ENCODE results near the gene OTUD5.

OTUD5 gene

GRCh38 chrX:48923771-48924170 is 33.6 kb downstream of the OTUD5 start:
- no peak overlapping the region for H3K4me3 ChIP-seq (ENCODE audit: low read depth, low read length)
- no peak for TF ChIP-seq CTCF (IDR thresholded peaks at IDR 0.05; ENCODE audit: low read depth, low read length)

GRCh38 chrX:48920718-48921104 is 36.7 kb downstream of the OTUD5 start:
- no peak overlapping the region for H3K4me3 ChIP-seq (ENCODE audit: low read depth, low read length)
- TF ChIP-seq CTCF (IDR thresholded peaks at IDR 0.05; ENCODE audit: low read depth, low read length) = no peak

- no peak overlapping the region for H3K4me3 ChIP-seq (ENCODE audit: low read depth, low read length)
- TF ChIP-seq CTCF (IDR thresholded peaks at IDR 0.05; ENCODE audit: low read depth, low read length) = no peak
These were observed 37.3 kb downstream of the OTUD5 start for GRCh38 chrX:48919947-48920717.

- peak overlapping the region; percentile 63 for H3K4me3 ChIP-seq (ENCODE audit: low read depth, low read length)
- TF ChIP-seq CTCF (IDR thresholded peaks at IDR 0.05; ENCODE audit: low read depth, low read length) = no peak
These were observed 38.0 kb downstream of the OTUD5 start for GRCh38 chrX:48919360-48919841.

- peak within 1 kb of the TSS; percentile 63 for H3K4me3 ChIP-seq (ENCODE audit: low read depth, low read length)
- no peak for TF ChIP-seq CTCF (IDR thresholded peaks at IDR 0.05; ENCODE audit: low read depth, low read length)
These were observed 38.6 kb downstream of the OTUD5 start, which contains the start of gene PIM2 for GRCh38 chrX:48918643-48919340. PIM2 (minus strand) TSS chrX:48919024; CDS start chrX:48918834, 190 bp downstream.

GRCh38 chrX:48918301-48918642 is 39.1 kb downstream of the OTUD5 start:
- peak overlapping the region; percentile 63 for H3K4me3 ChIP-seq (ENCODE audit: low read depth, low read length)
- TF ChIP-seq CTCF (IDR thresholded peaks at IDR 0.05; ENCODE audit: low read depth, low read length) = no peak

Data from WI38 (cell line).